GM19452 (cell line): ENCODE measurements around the gene KRT4.
"Not testable (repeated sequence)": the region's sequence is repeated elsewhere in the genome, so short reads cannot be mapped to it uniquely, and the experiment has no call there.

Experiments
- ATAC-seq: cut with Tn5 transposase; IDR thresholded peaks from one replicate; pipeline ENCODE4 v1.9.1; 2021; ENCODE audit not compliant: unreplicated experiment

Gene KRT4

GRCh38 chr12:52776435-52776834 lies 37.5 kb downstream of the KRT4 start:
- ATAC-seq, result no peak

GRCh38 chr12:52774629-52775250 lies 39.2 kb downstream of the KRT4 start:
- no peak for ATAC-seq

- no peak for ATAC-seq
Measured at GRCh38 chr12:52772772-52773171, 41.1 kb downstream of the KRT4 start.

GRCh38 chr12:52772188-52772587 lies 41.7 kb downstream of the KRT4 start:
- ATAC-seq, result no peak

- ATAC-seq, result no peak
Measured at GRCh38 chr12:52771505-52771904, 42.4 kb downstream of the KRT4 start.

GRCh38 chr12:52771088-52771487 lies 42.8 kb downstream of the KRT4 start:
- ATAC-seq, result no peak

- ATAC-seq, result no peak
Measured at GRCh38 chr12:52769946-52770345, 44.0 kb downstream of the KRT4 start.

GRCh38 chr12:52769354-52769753 lies 44.6 kb downstream of the KRT4 start:
- no peak for ATAC-seq

GRCh38 chr12:52768479-52769200 lies 45.3 kb downstream of the KRT4 start:
- ATAC-seq, result no peak

- ATAC-seq, result no peak
Measured at GRCh38 chr12:52767427-52767826, 46.5 kb downstream of the KRT4 start.

GRCh38 chr12:52767020-52767379 lies 46.9 kb downstream of the KRT4 start:
- ATAC-seq, result no peak

- ATAC-seq, result no peak
Measured at GRCh38 chr12:52766351-52767019, 47.4 kb downstream of the KRT4 start.

GRCh38 chr12:52765702-52766101 lies 48.2 kb downstream of the KRT4 start:
- ATAC-seq, result no peak

GRCh38 chr12:52763991-52764390 lies 49.9 kb downstream of the KRT4 start:
- no peak for ATAC-seq

GRCh38 chr12:52763036-52763659 lies 50.8 kb downstream of the KRT4 start:
- ATAC-seq, result no peak

- ATAC-seq, result no peak
Measured at GRCh38 chr12:52761802-52762201, 52.1 kb downstream of the KRT4 start.

- not testable (repeated sequence) for ATAC-seq
Measured at GRCh38 chr12:52761218-52761617, 52.7 kb downstream of the KRT4 start.

GRCh38 chr12:52760623-52761022 lies 53.3 kb downstream of the KRT4 start:
- ATAC-seq, result no peak

GRCh38 chr12:52759695-52760094 lies 54.2 kb downstream of the KRT4 start:
- no peak for ATAC-seq

GRCh38 chr12:52759218-52759617 lies 54.7 kb downstream of the KRT4 start:
- no peak for ATAC-seq

- no peak for ATAC-seq
Measured at GRCh38 chr12:52757449-52758176, 56.3 kb downstream of the KRT4 start.
